ENCODE data around the gene MRPL34.

The MRPL34 gene

GRCh38 chr19:17325133-17325532 is 19.5 kb downstream of the MRPL34 start:
- peaks cover 18% of the 10 kb centered on the region for H3K27me3 ChIP-seq (ENCODE audit: insufficient read depth, poor library complexity, severe bottlenecking)
- TF ChIP-seq GABPA (IDR thresholded peaks at IDR 0.05; ENCODE audit: low read depth) (no peak), SPI1 (IDR thresholded peaks at IDR 0.05; ENCODE audit: borderline replicate concordance, low read depth) (no peak), POLR2AphosphoS5 (IDR thresholded peaks at IDR 0.05; ENCODE audit: low read depth) (no peak)
- TF ChIP-seq, protein P1, sequence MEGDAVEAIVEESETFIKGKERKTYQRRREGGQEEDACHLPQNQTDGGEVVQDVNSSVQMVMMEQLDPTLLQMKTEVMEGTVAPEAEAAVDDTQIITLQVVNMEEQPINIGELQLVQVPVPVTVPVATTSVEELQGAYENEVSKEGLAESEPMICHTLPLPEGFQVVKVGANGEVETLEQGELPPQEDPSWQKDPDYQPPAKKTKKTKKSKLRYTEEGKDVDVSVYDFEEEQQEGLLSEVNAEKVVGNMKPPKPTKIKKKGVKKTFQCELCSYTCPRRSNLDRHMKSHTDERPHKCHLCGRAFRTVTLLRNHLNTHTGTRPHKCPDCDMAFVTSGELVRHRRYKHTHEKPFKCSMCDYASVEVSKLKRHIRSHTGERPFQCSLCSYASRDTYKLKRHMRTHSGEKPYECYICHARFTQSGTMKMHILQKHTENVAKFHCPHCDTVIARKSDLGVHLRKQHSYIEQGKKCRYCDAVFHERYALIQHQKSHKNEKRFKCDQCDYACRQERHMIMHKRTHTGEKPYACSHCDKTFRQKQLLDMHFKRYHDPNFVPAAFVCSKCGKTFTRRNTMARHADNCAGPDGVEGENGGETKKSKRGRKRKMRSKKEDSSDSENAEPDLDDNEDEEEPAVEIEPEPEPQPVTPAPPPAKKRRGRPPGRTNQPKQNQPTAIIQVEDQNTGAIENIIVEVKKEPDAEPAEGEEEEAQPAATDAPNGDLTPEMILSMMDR (IDR thresholded peaks at IDR 0.05; ENCODE audit: insufficient read depth, low read length), result no peak
- TF ChIP-seq, protein P2, sequence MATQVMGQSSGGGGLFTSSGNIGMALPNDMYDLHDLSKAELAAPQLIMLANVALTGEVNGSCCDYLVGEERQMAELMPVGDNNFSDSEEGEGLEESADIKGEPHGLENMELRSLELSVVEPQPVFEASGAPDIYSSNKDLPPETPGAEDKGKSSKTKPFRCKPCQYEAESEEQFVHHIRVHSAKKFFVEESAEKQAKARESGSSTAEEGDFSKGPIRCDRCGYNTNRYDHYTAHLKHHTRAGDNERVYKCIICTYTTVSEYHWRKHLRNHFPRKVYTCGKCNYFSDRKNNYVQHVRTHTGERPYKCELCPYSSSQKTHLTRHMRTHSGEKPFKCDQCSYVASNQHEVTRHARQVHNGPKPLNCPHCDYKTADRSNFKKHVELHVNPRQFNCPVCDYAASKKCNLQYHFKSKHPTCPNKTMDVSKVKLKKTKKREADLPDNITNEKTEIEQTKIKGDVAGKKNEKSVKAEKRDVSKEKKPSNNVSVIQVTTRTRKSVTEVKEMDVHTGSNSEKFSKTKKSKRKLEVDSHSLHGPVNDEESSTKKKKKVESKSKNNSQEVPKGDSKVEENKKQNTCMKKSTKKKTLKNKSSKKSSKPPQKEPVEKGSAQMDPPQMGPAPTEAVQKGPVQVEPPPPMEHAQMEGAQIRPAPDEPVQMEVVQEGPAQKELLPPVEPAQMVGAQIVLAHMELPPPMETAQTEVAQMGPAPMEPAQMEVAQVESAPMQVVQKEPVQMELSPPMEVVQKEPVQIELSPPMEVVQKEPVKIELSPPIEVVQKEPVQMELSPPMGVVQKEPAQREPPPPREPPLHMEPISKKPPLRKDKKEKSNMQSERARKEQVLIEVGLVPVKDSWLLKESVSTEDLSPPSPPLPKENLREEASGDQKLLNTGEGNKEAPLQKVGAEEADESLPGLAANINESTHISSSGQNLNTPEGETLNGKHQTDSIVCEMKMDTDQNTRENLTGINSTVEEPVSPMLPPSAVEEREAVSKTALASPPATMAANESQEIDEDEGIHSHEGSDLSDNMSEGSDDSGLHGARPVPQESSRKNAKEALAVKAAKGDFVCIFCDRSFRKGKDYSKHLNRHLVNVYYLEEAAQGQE (IDR thresholded peaks at IDR 0.05; ENCODE audit: insufficient replicate concordance, low read depth), result no peak
- no peak overlapping the region for H3K27ac ChIP-seq (replicated peaks)
- no peak overlapping the region for H3K4me3 ChIP-seq (replicated peaks; ENCODE audit: insufficient read depth, low read length)
- no peak for DNase-seq (ENCODE audit: low read depth in 1 of 2, low spot score in 1 of 2)

DNA sequence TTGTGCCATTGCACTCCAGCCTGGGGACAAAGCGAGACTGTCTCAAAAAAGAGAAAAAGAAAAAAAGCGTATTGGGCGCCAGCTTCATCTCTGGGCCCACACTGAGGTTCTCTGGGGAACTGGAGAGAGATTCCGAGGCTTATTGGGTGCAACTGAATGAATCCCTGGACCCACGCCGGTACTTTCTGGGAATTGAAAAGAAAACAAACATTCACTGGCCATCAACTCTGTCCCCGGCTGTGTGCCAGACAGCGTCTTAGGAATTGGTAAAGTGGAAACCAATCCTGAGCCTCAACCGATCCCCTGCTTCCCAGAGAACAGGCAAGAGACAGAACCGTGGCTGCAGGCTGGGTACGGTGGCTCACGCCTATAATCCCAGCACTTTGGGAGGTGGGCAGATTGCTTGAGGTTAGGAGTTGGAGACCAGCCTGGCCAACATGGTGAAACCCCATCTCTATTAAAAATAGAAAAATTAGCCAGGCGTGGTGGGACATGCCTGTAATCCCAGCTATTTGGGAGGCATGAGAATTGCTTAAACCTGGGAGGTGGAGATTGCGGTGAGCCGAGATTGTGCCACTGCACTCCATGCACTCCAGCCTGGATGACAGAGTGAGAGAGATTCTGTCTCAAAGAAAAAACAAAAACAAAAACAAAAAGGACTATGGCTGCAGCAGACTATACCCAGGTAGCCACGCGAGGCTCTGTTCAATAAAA is 20.4 kb downstream of the MRPL34 start:
- TF ChIP-seq SPI1 (IDR thresholded peaks at IDR 0.05; ENCODE audit: borderline replicate concordance, low read depth), result no peak
- TF ChIP-seq GABPA (IDR thresholded peaks at IDR 0.05; ENCODE audit: low read depth), result no peak
- TF ChIP-seq, protein P1 (IDR thresholded peaks at IDR 0.05; ENCODE audit: insufficient read depth, low read length), result no peak
- TF ChIP-seq, protein P2 (IDR thresholded peaks at IDR 0.05; ENCODE audit: insufficient replicate concordance, low read depth), result no peak
- TF ChIP-seq POLR2AphosphoS5 (IDR thresholded peaks at IDR 0.05; ENCODE audit: low read depth), result no peak
- H3K27ac ChIP-seq (replicated peaks), result no peak overlapping the region
- DNase-seq (ENCODE audit: low read depth in 1 of 2, low spot score in 1 of 2), result no peak
- H3K4me3 ChIP-seq (replicated peaks; ENCODE audit: insufficient read depth, low read length), result no peak overlapping the region
- H3K27me3 ChIP-seq (ENCODE audit: insufficient read depth, poor library complexity, severe bottlenecking), result peaks cover 27% of the 10 kb centered on the region

DNA sequence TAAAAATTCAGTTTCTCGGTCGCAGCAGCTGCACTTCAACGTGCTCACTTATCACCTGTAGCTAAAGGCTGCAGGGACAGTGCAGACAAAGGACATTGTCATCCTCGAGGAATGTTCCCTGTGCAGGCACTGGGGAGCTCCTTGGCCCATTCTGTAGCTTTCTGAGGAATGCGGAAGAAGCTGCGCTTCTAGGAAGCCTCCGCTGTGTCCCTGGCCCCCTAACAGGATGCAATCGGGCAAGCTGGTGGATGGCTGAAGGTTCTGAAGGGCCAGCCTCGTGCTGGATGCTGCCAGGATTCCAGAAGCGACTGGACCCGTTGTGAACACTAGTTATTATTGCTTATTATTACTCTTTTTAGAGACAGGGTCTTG is 20.9 kb downstream of the MRPL34 start:
- no peak overlapping the region for H3K27ac ChIP-seq (replicated peaks)
- H3K4me3 ChIP-seq (replicated peaks; ENCODE audit: insufficient read depth, low read length), result no peak overlapping the region
- no peak for TF ChIP-seq POLR2AphosphoS5 (IDR thresholded peaks at IDR 0.05; ENCODE audit: low read depth)
- TF ChIP-seq, protein P1 (IDR thresholded peaks at IDR 0.05; ENCODE audit: insufficient read depth, low read length), result no peak
- no peak for DNase-seq (ENCODE audit: low read depth in 1 of 2, low spot score in 1 of 2)
- peaks cover 27% of the 10 kb centered on the region for H3K27me3 ChIP-seq (ENCODE audit: insufficient read depth, poor library complexity, severe bottlenecking)
